ENCODE measurements around the gene KCNH2. TPM values are rescaled to one million over a fixed set of nuclear protein-coding genes. Genes with fewer than 3 reads are reported as not detected.

KCNH2 gene
- total and polyA plus RNA-seq, 4 donors = 0.18 to 74.6 (median 0.33) TPM; not detected in 1

- TF ChIP-seq FOXA2 (IDR thresholded peaks at IDR 0.05) (no peak), NR2F2 (IDR thresholded peaks at IDR 0.05) (no peak), FOXA1 (IDR thresholded peaks at IDR 0.05) (no peak), GABPA (IDR thresholded peaks at IDR 0.05 in 1 of 2, conservative IDR thresholded peaks at IDR 0.05 in 1 of 2) (no peak), RAD21 (IDR thresholded peaks at IDR 0.05) (peak; percentile 77 to 88)
- TF ChIP-seq, protein P1, sequence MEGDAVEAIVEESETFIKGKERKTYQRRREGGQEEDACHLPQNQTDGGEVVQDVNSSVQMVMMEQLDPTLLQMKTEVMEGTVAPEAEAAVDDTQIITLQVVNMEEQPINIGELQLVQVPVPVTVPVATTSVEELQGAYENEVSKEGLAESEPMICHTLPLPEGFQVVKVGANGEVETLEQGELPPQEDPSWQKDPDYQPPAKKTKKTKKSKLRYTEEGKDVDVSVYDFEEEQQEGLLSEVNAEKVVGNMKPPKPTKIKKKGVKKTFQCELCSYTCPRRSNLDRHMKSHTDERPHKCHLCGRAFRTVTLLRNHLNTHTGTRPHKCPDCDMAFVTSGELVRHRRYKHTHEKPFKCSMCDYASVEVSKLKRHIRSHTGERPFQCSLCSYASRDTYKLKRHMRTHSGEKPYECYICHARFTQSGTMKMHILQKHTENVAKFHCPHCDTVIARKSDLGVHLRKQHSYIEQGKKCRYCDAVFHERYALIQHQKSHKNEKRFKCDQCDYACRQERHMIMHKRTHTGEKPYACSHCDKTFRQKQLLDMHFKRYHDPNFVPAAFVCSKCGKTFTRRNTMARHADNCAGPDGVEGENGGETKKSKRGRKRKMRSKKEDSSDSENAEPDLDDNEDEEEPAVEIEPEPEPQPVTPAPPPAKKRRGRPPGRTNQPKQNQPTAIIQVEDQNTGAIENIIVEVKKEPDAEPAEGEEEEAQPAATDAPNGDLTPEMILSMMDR (IDR thresholded peaks at IDR 0.05; ENCODE audit: low read depth, low read length, missing input control) = peak; percentile 74
- H3K4me3 ChIP-seq (ENCODE audit: low read depth in 1 of 3, low read length in 3 of 3) = no peak overlapping the region
- DNase-seq (ENCODE audit: low spot score) = peak; percentile 74
- no peak overlapping the region for H3K9ac ChIP-seq (ENCODE audit: low read depth in 1 of 2, low read length in 2 of 2)
- H3K36me3 ChIP-seq (ENCODE audit: control insufficient read depth in 4 of 4, insufficient read depth in 3 of 4, low read depth in 1 of 4, low read length in 3 of 4) = no peaks in the 10 kb centered on the region
- no peaks in the 10 kb centered on the region for H3K9me3 ChIP-seq (ENCODE audit: control insufficient read depth in 4 of 4, low read length in 3 of 4)
- 45% methylated on average over 23 of the region's 23 CpGs for WGBS
- peaks cover 0 to 16% (median 1%) of the 10 kb centered on the region in 4 donors for H3K4me1 ChIP-seq (ENCODE audit: control insufficient read depth in 4 of 4, insufficient read depth in 4 of 4, low read length in 3 of 4)
- no peak overlapping the region for H3K27ac ChIP-seq (ENCODE audit: low read depth in 1 of 2, low read length in 2 of 2)
- H3K27me3 ChIP-seq (ENCODE audit: control insufficient read depth in 4 of 4, insufficient read depth in 4 of 4, low read length in 3 of 4) = peaks cover 0 to 3% (median 0%) of the 10 kb centered on the region in 4 donors
Measured at GRCh38 chr7:150962553-150963399, 15.3 kb downstream of the KCNH2 start.

DNA sequence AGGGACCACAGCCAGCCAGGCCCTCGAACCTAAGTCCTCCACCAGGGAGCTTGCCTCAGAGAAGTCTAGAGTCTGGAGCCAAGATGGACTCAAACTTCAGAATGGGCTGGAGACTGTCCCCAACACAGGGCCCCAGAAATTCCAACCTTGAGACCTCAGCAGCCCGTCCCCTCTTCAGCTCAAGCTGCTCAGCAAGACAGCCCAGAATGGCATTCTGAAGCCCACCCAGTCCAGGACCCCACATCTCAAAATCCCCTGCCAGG, 15.9 kb downstream of the KCNH2 start:
- no peaks in the 10 kb centered on the region for H3K36me3 ChIP-seq (ENCODE audit: control insufficient read depth in 4 of 4, insufficient read depth in 3 of 4, low read depth in 1 of 4, low read length in 3 of 4)
- H3K9me3 ChIP-seq (ENCODE audit: control insufficient read depth in 4 of 4, low read length in 3 of 4) = no peaks in the 10 kb centered on the region
- WGBS = 65% methylated on average over 2 of the region's 2 CpGs
- no peak for DNase-seq (ENCODE audit: low spot score)
- no peak overlapping the region for H3K4me3 ChIP-seq (ENCODE audit: low read depth in 1 of 3, low read length in 3 of 3)
- peaks cover 0 to 16% (median 1%) of the 10 kb centered on the region in 4 donors for H3K4me1 ChIP-seq (ENCODE audit: control insufficient read depth in 4 of 4, insufficient read depth in 4 of 4, low read length in 3 of 4)
- TF ChIP-seq REST (IDR thresholded peaks at IDR 0.05) (no peak), YY1 (IDR thresholded peaks at IDR 0.05) (no peak), JUND (IDR thresholded peaks at IDR 0.05) (no peak), NR2F2 (IDR thresholded peaks at IDR 0.05) (no peak), MAX (IDR thresholded peaks at IDR 0.05) (no peak)
- TF ChIP-seq, protein P2, sequence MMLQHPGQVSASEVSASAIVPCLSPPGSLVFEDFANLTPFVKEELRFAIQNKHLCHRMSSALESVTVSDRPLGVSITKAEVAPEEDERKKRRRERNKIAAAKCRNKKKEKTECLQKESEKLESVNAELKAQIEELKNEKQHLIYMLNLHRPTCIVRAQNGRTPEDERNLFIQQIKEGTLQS (IDR thresholded peaks at IDR 0.05) = no peak
- TF ChIP-seq, protein P3, sequence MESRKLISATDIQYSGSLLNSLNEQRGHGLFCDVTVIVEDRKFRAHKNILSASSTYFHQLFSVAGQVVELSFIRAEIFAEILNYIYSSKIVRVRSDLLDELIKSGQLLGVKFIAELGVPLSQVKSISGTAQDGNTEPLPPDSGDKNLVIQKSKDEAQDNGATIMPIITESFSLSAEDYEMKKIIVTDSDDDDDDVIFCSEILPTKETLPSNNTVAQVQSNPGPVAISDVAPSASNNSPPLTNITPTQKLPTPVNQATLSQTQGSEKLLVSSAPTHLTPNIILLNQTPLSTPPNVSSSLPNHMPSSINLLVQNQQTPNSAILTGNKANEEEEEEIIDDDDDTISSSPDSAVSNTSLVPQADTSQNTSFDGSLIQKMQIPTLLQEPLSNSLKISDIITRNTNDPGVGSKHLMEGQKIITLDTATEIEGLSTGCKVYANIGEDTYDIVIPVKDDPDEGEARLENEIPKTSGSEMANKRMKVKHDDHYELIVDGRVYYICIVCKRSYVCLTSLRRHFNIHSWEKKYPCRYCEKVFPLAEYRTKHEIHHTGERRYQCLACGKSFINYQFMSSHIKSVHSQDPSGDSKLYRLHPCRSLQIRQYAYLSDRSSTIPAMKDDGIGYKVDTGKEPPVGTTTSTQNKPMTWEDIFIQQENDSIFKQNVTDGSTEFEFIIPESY (IDR thresholded peaks at IDR 0.05) = no peak
- H3K27me3 ChIP-seq (ENCODE audit: control insufficient read depth in 4 of 4, insufficient read depth in 4 of 4, low read length in 3 of 4) = peaks cover 0 to 3% (median 0%) of the 10 kb centered on the region in 4 donors
- H3K9ac ChIP-seq (ENCODE audit: low read depth in 1 of 2, low read length in 2 of 2) = no peak overlapping the region
- no peak overlapping the region for H3K27ac ChIP-seq (ENCODE audit: low read depth in 1 of 2, low read length in 2 of 2)
